NCI-H2196 (cell line): ENCODE measurements around the gene TTC7B.

Source experiments
- DNase-seq: peaks from one replicate; lab custom pipeline; 2025; ENCODE audit not compliant: unreplicated experiment; lab: John Stamatoyannopoulos, UW

The TTC7B gene

GRCh38 chr14:90566481-90566880 is 249.7 kb downstream of the TTC7B start:
- DNase-seq = no peak

- DNase-seq = no peak
These were observed 251.7 kb downstream of the TTC7B start for GRCh38 chr14:90564496-90564895.

DNA sequence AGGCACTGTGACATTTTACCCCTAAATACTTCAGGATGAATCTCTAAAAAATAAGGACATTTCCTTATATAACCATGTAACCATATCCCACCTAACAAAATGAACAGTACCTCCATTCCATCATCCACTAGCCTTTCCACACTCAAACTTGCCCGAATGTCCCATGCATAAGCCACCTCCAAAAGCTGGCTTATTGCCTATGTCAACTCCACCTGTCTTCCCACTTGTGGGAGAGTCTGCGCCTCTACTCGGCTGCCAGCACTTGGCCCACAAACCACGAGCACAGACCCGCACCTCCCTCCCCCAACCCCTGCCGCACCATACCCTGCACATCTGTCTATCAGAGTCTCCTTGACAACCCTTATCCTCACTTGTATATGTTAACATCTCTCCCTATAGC is 253.6 kb downstream of the TTC7B start:
- DNase-seq = no peak

GRCh38 chr14:90561920-90562319 is 254.3 kb downstream of the TTC7B start:
- no peak for DNase-seq

DNA sequence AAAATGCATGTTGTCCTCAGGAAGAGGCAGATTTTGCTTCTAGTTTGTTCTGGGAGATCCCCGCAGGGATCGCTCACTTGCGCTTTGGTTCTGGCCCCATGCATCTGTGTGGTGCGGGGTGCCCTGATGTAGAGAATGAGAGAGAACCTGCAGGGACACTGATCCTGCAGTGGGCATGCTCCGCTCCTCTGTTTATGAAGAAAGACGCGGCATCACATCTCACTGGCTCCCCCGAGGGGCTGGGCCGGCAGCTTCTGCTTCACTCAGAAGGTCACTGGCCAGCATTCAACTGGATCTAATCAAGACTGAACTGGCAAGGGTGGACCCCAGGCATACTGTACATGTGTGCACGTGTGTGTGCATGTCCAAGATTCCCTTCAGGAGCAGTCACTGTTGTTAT is 255.2 kb downstream of the TTC7B start:
- no peak for DNase-seq

DNA sequence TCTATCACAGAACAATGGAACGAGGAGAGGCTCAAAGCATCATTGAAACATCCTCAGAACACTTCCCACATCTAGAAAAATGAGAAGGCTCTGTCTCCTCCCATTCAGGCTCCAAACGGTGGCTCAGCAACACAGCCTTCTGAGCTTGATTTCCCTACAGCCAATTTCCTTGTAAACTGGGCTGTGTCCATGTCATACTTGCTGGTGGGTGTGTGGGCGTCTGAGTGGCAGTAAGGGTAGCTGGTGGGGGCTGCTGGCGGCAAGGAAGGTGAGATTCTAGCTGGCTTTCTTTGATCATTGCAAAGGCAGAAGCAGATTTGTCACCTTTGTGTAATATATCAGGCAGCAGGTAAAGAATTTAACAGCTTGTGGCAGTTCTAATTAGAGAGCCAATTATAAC is 255.7 kb downstream of the TTC7B start:
- no peak for DNase-seq

- DNase-seq = no peak
These were observed 256.3 kb downstream of the TTC7B start for GRCh38 chr14:90559811-90560492.

GRCh38 chr14:90558983-90559590 is 257.1 kb downstream of the TTC7B start:
- no peak for DNase-seq

DNA sequence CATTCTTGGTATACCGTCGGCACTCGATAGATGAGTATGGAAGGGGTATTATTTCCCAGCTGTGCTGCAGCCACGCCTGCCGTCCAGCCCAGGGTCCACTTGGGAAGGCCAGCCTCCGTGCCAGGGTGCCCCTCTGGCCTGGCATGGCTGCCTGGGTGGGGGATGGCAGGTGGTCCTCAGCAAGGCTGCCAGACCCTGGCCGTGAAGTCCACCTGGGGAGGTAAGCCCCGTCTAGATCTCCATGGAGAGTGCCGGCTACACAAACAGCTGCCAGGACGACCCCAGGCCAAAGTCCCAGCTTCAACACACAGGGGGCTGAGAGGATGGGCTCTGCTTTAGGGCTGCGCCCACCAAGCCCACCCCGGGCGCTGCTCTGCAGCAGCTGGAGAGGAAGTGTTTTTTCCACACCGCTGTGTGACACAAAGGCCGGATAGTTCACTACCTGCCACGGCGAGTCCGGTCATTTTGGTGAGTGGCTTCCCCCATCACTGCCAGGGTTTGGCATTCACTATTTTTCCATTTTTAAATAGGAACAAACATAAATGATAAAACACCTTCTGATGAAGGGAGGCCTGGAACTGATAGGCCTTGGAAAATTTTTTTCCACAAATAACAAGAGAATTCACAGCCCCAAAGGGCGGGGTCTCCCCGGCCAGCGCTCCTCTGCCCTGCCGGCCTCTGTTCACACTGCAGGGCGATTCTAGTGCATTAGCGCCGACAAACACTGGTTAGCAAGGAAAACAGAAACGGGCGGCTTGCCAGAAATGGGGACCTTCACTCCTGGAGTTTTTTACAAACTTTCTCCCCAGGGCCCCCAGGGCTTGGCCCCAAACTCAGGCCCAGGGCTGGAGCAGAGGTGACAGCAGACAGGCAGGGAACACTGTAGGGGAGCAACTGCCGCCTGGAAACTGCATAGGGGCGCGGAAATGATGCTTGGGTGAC is 257.9 kb downstream of the TTC7B start:
- no peak for DNase-seq

DNA sequence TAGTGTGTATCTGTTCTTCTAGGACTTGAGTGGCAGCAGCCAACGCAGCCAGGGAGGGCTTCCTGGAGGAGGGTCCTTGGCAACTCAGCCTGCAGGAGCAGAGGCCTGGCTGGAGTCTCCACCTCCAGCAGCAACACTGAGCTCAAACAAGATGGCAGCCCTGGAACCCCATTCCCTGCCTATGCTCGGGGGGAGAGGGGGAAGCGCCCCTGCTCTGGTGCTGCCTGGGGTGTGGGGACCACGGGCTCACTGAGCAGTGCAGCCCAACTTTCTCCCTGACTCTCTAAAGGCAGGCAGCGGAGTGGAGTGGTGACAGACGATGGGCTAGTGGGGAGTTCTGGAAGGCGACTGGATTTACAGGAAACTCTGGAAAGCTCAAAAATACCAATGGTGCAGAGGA is 258.7 kb downstream of the TTC7B start:
- DNase-seq = no peak

DNA sequence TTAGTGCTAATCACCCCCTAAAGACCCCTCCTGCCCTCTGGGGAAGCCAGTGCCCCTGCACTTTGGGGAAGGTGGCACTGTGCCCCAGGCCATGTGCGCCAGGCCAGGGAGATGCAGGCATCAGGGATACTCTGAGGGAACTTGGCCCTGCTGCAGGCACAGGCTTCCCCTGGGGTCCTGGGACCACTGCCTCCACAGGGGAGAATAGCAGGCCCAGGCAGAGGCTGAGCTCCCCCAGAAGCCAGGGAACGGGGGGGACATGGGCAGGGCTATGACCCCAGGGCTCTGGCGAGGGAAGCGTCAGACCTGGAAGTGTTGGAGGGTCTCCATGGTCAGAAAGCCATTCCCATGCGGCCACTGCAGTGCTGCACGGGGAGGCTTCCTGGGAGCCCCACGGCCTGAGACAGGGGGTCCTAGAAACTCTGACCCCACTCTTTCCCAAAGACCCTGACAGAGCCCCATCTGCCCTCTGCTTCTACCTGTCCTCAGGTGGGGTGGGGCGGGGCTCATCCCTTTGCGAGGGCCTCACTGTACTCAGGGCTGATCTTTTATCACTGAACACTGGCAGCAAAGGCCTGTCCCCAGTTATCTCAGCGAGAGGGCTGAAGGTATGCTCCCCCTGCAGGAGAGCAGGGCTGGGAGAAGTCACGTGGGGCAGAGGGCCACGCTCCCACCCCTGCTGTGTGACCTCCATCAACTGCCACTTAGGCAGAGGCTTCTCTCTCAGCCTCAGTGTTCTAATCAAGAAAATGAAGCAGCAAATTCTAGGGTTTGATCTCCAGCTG is 259.4 kb downstream of the TTC7B start:
- DNase-seq = no peak

- DNase-seq = no peak
These were observed 260.2 kb downstream of the TTC7B start for GRCh38 chr14:90556012-90556477.

DNA sequence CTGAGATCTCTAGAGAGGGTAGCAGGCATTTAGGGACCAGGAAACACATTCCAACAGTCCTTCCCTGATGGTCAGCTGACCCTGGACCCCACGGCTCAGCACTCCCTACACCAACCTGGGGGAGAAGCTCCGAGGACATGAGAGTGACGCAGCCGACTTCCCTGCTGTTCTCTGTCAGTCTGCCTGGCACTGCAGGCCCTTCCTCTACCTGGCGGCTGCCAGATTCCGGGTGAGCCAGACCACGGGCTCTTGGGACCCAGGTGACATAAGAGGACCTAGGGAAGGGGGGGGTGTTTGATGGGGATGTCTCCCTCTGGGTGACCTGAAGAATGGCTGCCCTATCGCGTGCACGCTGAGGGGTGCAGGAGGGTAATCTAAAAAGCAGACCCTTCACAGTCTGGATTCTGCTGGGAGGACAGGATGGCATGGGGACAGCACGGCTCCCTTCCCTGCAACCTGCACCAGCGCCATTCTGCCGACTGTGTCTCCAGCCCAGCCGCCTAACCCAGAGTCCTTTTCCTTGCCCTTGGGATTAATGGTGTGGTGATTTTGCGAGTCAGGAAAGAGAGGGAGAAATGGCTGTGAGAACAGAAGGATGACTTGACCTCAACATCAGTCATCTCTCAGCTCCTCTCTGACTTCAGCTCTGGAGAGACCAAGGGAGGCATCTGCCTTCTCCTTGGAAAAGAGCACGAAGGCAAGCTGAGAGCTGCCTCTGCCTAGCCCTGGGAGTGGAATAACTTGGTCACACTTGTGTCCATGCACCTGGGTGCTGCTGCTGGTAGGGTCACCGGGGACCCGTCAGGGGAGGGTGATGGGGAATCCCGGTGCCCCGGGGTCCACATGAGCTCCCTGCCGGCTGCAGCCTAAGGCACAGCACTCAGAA is 260.9 kb downstream of the TTC7B start:
- DNase-seq = no peak

GRCh38 chr14:90554341-90554740 is 261.9 kb downstream of the TTC7B start:
- DNase-seq = no peak

GRCh38 chr14:90553921-90554336 is 262.3 kb downstream of the TTC7B start:
- no peak for DNase-seq

DNA sequence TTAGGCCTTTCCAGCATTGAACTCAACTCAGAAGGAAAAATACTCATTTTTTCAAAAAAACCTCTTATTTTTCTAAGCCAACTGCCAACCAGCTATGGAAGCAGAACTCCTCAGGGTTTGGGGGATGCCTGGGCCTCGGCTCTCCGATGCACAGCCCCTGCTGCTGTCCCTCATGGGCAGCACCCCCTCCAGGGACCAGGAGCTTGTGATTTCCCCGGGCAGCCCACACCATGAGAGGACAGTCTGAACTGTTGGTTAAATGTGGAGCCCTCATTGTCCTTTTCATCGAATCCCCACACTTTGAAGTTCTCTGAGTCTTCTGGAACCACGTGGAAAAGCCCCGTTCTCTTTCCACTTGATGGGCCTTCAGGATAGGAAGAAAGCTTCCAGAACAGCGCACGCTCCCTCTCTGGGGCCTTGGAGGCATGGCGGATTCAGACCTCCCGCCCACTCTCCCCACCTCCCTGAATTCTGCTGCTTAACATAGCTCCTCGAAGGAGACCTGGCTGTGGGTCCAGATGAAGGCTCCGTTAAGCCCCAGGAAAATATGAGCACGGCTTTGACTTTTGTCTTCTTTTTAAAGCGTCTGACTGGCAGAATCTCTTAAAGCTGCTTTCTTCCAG is 262.8 kb downstream of the TTC7B start:
- no peak for DNase-seq

DNA sequence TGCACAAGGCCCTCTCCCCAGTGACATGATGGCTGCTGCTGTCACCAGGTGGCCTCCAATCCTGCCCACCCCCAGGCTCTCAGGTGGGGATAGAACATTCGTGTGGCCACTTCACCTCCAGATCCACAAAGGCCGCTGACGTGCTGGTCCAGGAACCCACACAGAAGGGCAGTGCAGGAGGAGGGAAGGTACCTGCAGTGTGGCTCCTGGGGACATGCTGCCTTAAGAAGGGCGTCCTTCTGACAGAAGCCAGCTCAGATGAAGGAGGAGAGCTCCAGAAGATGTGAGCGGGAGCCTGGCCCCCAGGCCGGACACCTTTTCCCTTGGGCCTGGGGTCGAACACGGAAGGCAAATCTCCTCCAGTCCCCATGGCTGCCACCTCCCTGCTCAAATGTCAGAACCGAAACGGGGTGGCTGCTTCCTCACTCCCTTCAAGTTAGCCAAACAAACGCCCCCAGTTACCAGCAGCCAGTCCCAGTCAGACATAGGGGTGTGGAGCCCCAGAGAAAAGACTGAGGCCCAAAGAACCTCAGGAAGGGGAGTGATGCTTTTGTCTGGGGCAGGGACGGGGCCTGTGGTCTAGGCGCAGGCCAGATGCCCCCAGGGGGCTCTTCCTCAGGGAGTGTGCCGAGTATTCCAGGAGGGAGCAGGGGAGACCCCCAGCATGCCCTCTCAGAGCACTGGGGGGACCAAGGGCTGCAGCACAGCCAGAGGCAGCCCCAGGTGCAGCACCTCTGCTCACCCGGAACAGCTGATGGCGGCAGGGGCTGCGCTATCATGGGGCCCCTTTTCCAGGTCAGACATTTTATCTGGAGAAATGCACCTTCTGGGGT is 263.5 kb downstream of the TTC7B start:
- no peak for DNase-seq

- DNase-seq = no peak
These were observed 264.3 kb downstream of the TTC7B start for GRCh38 chr14:90551733-90552464.
